Adrenal gland (tissue), 5 donors: ENCODE data around the gene ABTB2.

Experiments used
- CTCF ChIP-seq, 6 experiments: fragments of 450-650 bp in 4 of 6; fragments of 200-600 bp in 2 of 6; sonication (generic) in 1 of 6; IDR thresholded peaks; 1 replicate in 5 of 6; 2 replicates in 1 of 6; pipeline versions ENCODE4 v1.5.1 to v1.8.0; 2016 to 2021; ENCODE audit warnings: antibody characterized with exemption in 6 of 6, mild to moderate bottlenecking in 2 of 6, moderate library complexity in 1 of 6
- POLR2A ChIP-seq, 2 donors: fragments of 450-650 bp; IDR thresholded peaks; one replicate each; pipeline ENCODE4 v1.6.1; 2017; ENCODE audit warnings: antibody characterized with exemption in 2 of 2, mild to moderate bottlenecking in 2 of 2, moderate library complexity in 1 of 2
- donor health status: DM: no; HTN: no; CAD: no.

GRCh38 chr11:34160049-34160721 is 197.6 kb downstream of the ABTB2 start:
- TF ChIP-seq CTCF (IDR thresholded peaks at IDR 0.05) (no peak), POLR2A (IDR thresholded peaks at IDR 0.05) (no peak)
